Measurements from ENCODE around the gene BEGAIN. TPM values are rescaled to one million over a fixed set of nuclear protein-coding genes. Genes with fewer than 3 reads are reported as not detected.

BEGAIN gene
- total and polyA plus RNA-seq, 11 donors, result 0.14 to 2.8 (median 0.75) TPM

GRCh38 chr14:100531152-100532121 is 55.8 kb downstream of the BEGAIN start:
- Histone ChIP-seq H3K27ac (no peak overlapping the region), H3K4me1 (peaks cover 0 to 18% (median 0%) of the 10 kb centered on the region in 12 donors), H3K4me3 (no peak overlapping the region), H3K36me3 (peaks cover 0 to 31% (median 6%) of the 10 kb centered on the region in 9 donors), H3K27me3 (no peaks in the 10 kb centered on the region), H3K9me3 (no peaks in the 10 kb centered on the region)
- no peak for ATAC-seq
- peak in 2 of 5 donors; percentile 16 to 42 for DNase-seq
- WGBS, 4 donors, result 95 to 97% (median 96%) methylated on average over 12 to 16 of the region's 16 CpGs
- TF ChIP-seq CTCF (IDR thresholded peaks at IDR 0.05) (no peak), POLR2A (IDR thresholded peaks at IDR 0.05) (no peak)
- intact Hi-C loops (cut with DNase I), result loop anchor here in 1 of 10 donors (10.0 kb wide), 1 partner anchor 113 kb away; no protein-coding TSS in a partner anchor

GRCh38 chr14:100530270-100531072 is 56.7 kb downstream of the BEGAIN start:
- Histone ChIP-seq H3K36me3 (peaks cover 0 to 36% (median 8%) of the 10 kb centered on the region in 9 donors), H3K4me1 (peaks cover 0 to 18% (median 0%) of the 10 kb centered on the region in 12 donors), H3K9me3 (no peaks in the 10 kb centered on the region), H3K27me3 (no peaks in the 10 kb centered on the region), H3K27ac (no peak overlapping the region), H3K4me3 (no peak overlapping the region)
- intact Hi-C loops (cut with DNase I), result loop anchor here in 1 of 10 donors (10.0 kb wide), 1 partner anchor 114 kb away; no protein-coding TSS in a partner anchor
- ATAC-seq (no peak), DNase-seq (peak in 2 of 5 donors; percentile 4 to 55)
- TF ChIP-seq POLR2A (IDR thresholded peaks at IDR 0.05) (no peak), CTCF (IDR thresholded peaks at IDR 0.05) (no peak)
- WGBS, 4 donors, result 97 to 98% (median 97%) methylated on average over 9 to 13 of the region's 13 CpGs

GRCh38 chr14:100529561-100530031 is 57.6 kb downstream of the BEGAIN start:
- intact Hi-C loops (cut with DNase I), result loop anchor here in 2 of 10 donors (10.0 kb wide), 1 partner anchor 115 kb away; no protein-coding TSS in a partner anchor
- Histone ChIP-seq H3K27me3 (no peaks in the 10 kb centered on the region), H3K27ac (no peak overlapping the region), H3K4me3 (no peak overlapping the region), H3K36me3 (peaks cover 0 to 36% (median 8%) of the 10 kb centered on the region in 9 donors), H3K9me3 (no peaks in the 10 kb centered on the region), H3K4me1 (peaks cover 0 to 18% (median 0%) of the 10 kb centered on the region in 12 donors)
- 94 to 95% (median 95%) methylated on average over 8 to 21 of the region's 21 CpGs for WGBS, 4 donors
- ATAC-seq (no peak), DNase-seq (peak in 1 of 5 donors; percentile 40)
- TF ChIP-seq POLR2A (IDR thresholded peaks at IDR 0.05) (no peak), CTCF (IDR thresholded peaks at IDR 0.05) (no peak)

Data from heart left ventricle (tissue), 16 donors.